ENCODE results near the gene ARHGAP5. TPM values are rescaled to one million over a fixed set of nuclear protein-coding genes. Genes with fewer than 3 reads are reported as not detected.

The ARHGAP5 gene
- total RNA-seq, 2 donors from 2014 or later = 65.1 to 77.7 TPM

GRCh38 chr14:32189811-32190210 lies 112.7 kb downstream of the ARHGAP5 start:
- ATAC-seq = no peak
- H3K27ac Mint-ChIP-seq = no peak overlapping the region
- H3K27me3 Mint-ChIP-seq = peaks cover 8% of the 10 kb centered on the region
- DNase-seq = no peak
- H3K9me3 ChIP-seq (ENCODE audit: control insufficient read depth, low read length, poor library complexity, severe bottlenecking) = peaks cover 4% of the 10 kb centered on the region
- H3K4me3 Mint-ChIP-seq = no peak overlapping the region
- peaks cover 2% of the 10 kb centered on the region for H3K4me1 Mint-ChIP-seq
- H3K36me3 Mint-ChIP-seq (ENCODE audit: low read depth) = no peaks in the 10 kb centered on the region

DNA sequence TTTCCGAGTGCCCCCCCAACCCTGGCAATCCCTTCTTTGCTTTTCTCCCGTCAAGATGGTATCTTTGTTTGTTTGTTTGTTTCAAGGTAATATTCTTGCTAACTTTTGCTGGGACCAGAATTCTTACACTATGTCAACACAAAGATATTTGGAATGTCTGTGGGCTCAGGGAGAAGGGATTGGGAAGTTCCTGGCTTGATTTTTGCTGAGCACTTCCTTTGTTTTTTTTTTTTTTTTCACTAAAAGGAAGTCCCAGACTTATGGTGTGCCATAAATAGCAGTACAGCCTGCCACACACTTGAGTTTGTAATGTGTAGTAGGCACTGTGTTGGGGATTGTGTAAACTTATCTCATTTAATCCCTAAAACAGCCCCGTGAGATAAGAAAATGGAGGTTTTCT lies 113.6 kb downstream of the ARHGAP5 start:
- DNase-seq (no peak), ATAC-seq (no peak)
- Mint-ChIP-seq H3K4me3 (no peak overlapping the region), H3K4me1 (peaks cover 2% of the 10 kb centered on the region), H3K36me3 (ENCODE audit: low read depth) (no peaks in the 10 kb centered on the region), H3K27ac (no peak overlapping the region), H3K27me3 (peaks cover 8% of the 10 kb centered on the region)
- H3K9me3 ChIP-seq (ENCODE audit: control insufficient read depth, low read length, poor library complexity, severe bottlenecking) = no peaks in the 10 kb centered on the region

GRCh38 chr14:32192712-32193373 lies 115.7 kb downstream of the ARHGAP5 start:
- DNase-seq = no peak
- no peaks in the 10 kb centered on the region for H3K36me3 Mint-ChIP-seq (ENCODE audit: low read depth)
- H3K27ac Mint-ChIP-seq = no peak overlapping the region
- no peak for ATAC-seq
- no peaks in the 10 kb centered on the region for H3K4me1 Mint-ChIP-seq
- H3K9me3 ChIP-seq (ENCODE audit: control insufficient read depth, low read length, poor library complexity, severe bottlenecking) = no peaks in the 10 kb centered on the region
- H3K27me3 Mint-ChIP-seq = peaks cover 8% of the 10 kb centered on the region
- no peak overlapping the region for H3K4me3 Mint-ChIP-seq

DNA sequence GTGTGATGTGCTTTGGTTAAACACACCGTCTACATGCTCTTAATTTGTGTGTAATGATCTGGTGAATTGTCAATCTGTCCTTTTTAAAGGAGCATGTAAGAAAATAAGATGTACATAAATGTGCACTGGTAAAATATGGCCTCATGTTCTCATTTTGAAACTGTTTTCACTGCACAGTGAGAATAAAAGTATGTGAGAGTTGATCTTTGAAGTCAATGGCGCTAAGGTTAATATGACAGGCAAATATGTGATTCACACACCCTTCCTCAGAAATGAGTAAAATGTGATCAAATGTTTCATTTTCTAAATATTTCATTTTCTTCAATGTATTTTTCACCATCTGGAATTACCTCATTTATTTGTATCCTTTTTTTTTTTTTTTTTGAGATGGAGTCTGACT lies 116.4 kb downstream of the ARHGAP5 start:
- ATAC-seq = no peak
- no peaks in the 10 kb centered on the region for H3K9me3 ChIP-seq (ENCODE audit: control insufficient read depth, low read length, poor library complexity, severe bottlenecking)
- Mint-ChIP-seq H3K4me1 (no peaks in the 10 kb centered on the region), H3K27ac (no peak overlapping the region), H3K4me3 (no peak overlapping the region), H3K36me3 (ENCODE audit: low read depth) (no peaks in the 10 kb centered on the region), H3K27me3 (peaks cover 8% of the 10 kb centered on the region)
- DNase-seq = no peak

DNA sequence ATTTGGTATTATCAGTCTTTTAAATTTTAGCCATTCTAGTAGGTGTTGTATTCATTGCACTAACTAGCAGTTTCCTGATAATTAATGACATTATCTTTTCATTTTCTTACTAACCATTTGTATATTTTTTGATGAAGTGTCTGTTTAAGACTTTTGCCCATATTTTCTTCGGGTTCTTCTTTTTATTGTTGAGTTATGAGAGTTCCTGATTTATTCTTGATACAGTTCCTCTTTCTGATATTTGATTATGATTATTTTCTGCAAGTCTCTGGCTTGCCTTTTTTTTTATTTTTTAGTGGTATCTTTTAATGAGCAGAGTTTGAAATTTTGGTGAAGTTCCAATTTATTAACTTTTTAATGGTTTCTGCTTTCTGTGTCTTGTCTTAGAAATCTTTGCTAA lies 118.5 kb downstream of the ARHGAP5 start:
- DNase-seq (no peak), ATAC-seq (no peak)
- Mint-ChIP-seq H3K27ac (no peak overlapping the region), H3K27me3 (peaks cover 8% of the 10 kb centered on the region), H3K4me3 (no peak overlapping the region), H3K36me3 (ENCODE audit: low read depth) (no peaks in the 10 kb centered on the region), H3K4me1 (no peaks in the 10 kb centered on the region)
- H3K9me3 ChIP-seq (ENCODE audit: control insufficient read depth, low read length, poor library complexity, severe bottlenecking) = no peaks in the 10 kb centered on the region

DNA sequence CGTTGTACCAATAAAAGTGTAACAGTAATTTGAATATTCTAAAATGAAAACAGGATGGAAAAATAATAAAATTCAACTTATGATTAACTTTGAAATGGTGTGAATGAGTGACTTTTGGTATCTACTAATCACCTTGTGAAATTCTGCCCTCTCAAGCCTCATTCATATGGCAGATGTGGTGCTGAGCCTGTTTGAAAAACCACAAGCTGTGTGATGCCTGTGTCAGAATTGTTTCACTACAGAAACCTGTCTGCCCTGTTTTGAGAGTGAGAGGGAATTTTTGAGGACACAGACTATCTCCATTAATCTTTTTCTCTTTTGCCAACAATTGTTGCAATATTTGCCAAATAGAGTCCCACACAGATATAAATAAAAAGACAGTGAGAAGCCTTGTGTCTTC lies 120.8 kb downstream of the ARHGAP5 start:
- DNase-seq (no peak), ATAC-seq (no peak)
- H3K9me3 ChIP-seq (ENCODE audit: control insufficient read depth, low read length, poor library complexity, severe bottlenecking) = no peaks in the 10 kb centered on the region
- Mint-ChIP-seq H3K4me1 (peaks cover 11% of the 10 kb centered on the region), H3K27me3 (peaks cover under 1% of the 10 kb centered on the region), H3K36me3 (ENCODE audit: low read depth) (no peaks in the 10 kb centered on the region), H3K4me3 (no peak overlapping the region), H3K27ac (no peak overlapping the region)

DNA sequence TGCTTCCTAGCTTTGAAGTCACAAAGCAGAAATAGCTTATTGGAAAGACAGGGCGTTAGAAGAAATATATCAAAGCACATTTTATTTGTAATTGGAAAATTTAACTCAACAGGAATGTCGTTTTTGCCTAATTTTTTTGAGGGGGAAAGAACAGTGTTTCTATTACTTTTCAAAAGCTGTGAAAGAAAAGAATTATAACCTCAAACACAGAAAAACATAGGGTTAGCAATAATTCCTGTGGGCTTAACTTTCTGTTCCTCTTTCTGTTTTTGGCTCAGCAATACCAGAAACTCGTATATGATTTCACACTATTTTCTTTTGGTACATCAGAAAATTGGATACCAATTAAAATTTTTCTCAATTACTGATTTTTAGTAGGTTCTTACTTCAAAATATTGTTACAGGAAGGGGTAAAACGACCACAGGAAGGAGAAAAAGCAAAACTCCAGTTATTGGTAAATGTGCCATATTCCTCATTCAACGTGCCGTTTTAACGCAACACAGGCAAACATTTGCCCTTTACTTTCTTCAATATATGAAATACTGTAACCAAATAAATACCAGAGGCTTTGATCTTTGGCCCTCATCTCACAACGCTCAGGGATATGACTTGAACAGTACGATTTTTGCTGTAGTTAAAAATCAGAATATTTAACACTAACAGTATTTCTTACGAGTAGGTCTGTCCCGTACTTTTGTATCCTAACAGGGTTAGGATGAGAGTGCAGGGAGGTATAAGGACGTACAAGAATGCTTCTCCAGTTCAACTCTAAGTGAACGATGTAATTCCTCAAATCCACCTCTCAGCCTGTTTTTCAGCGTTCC lies 123.5 kb downstream of the ARHGAP5 start:
- ATAC-seq (no peak), DNase-seq (no peak)
- H3K27me3 Mint-ChIP-seq = peaks cover 5% of the 10 kb centered on the region
- H3K4me1 Mint-ChIP-seq = peaks cover 24% of the 10 kb centered on the region
- H3K9me3 ChIP-seq (ENCODE audit: control insufficient read depth, low read length, poor library complexity, severe bottlenecking) = no peaks in the 10 kb centered on the region
- peak overlapping the region; percentile 93 for H3K4me3 Mint-ChIP-seq
- H3K27ac Mint-ChIP-seq = peak overlapping the region; percentile 99
- peaks cover 2% of the 10 kb centered on the region for H3K36me3 Mint-ChIP-seq (ENCODE audit: low read depth)

- Mint-ChIP-seq H3K4me3 (peak overlapping the region; percentile 93), H3K27me3 (peaks cover 5% of the 10 kb centered on the region), H3K27ac (peak overlapping the region; percentile 99), H3K36me3 (ENCODE audit: low read depth) (peaks cover 2% of the 10 kb centered on the region), H3K4me1 (peaks cover 27% of the 10 kb centered on the region)
- DNase-seq = peak; percentile 44 to 63 (median 62)
- H3K9me3 ChIP-seq (ENCODE audit: control insufficient read depth, low read length, poor library complexity, severe bottlenecking) = no peaks in the 10 kb centered on the region
- ATAC-seq = peak; percentile 48
Measured at GRCh38 chr14:32201193-32201815, 124.2 kb downstream of the ARHGAP5 start.

GRCh38 chr14:32201816-32202490 lies 124.8 kb downstream of the ARHGAP5 start, which contains the start of gene RNU6-7:
Gene RNU6-7, plus strand, starts transcription at chr14:32202045.
- Mint-ChIP-seq H3K27me3 (peaks cover 5% of the 10 kb centered on the region), H3K27ac (peak within 1 kb of the TSS; percentile 99), H3K4me1 (peaks cover 31% of the 10 kb centered on the region), H3K4me3 (peak within 1 kb of the TSS; percentile 93), H3K36me3 (ENCODE audit: low read depth) (peaks cover 4% of the 10 kb centered on the region)
- DNase-seq = no peak
- H3K9me3 ChIP-seq (ENCODE audit: control insufficient read depth, low read length, poor library complexity, severe bottlenecking) = no peaks in the 10 kb centered on the region
- peak; percentile 16 for ATAC-seq

- Mint-ChIP-seq H3K36me3 (ENCODE audit: low read depth) (peaks cover 4% of the 10 kb centered on the region), H3K4me1 (peaks cover 31% of the 10 kb centered on the region), H3K27me3 (peaks cover 5% of the 10 kb centered on the region), H3K27ac (peak overlapping the region; percentile 99), H3K4me3 (peak overlapping the region; percentile 93)
- ATAC-seq (no peak), DNase-seq (no peak)
- H3K9me3 ChIP-seq (ENCODE audit: control insufficient read depth, low read length, poor library complexity, severe bottlenecking) = no peaks in the 10 kb centered on the region
Measured at GRCh38 chr14:32202491-32202997, 125.4 kb downstream of the ARHGAP5 start.

DNA sequence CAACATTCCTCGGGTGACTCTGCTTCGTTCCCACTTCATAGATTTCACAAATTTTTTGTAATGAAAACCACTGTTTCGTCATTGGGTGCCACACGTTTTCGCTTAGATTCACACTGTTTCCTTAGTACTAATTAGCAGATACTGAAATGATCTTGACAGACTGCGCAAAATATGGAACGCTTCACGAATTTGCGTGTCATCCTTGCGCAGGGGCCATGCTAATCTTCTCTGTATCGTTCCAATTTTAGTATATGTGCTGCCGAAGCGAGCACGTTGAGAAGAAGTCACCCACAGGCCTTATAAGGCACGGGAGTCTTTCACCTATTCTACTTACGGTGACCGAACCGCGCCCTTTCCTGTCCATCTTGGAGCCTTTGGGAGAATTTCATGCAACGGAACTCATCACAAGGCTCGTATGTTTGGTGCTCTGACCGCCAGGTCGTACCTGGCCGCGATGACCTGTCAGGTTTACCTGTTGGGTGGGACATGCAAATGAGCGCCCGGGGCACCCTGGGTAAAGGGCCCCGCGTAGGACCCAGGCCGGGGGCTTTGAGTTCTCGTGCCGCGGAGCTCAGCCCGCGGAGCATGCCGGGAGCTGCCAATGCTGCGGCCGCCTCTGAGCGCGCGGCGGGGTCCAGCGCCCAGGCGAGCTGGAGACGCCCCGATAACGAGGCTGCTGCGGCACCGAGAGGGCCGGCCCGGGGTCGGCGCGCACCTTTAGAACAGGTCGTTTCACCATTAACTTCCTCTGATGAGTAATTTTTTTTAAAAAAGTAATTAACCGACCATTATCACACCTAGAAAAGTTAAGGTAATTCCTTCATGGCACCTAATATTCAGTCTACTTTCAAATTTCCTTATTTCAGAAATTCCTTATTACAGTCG lies 126.1 kb downstream of the ARHGAP5 start, which contains the start of gene RNU6-8:
Gene RNU6-8, minus strand, starts transcription at position 272 of the 885 bp plus-strand sequence.
- H3K4me1 Mint-ChIP-seq = peaks cover 31% of the 10 kb centered on the region
- DNase-seq (peak; percentile 75 to 81 (median 78)), ATAC-seq (peak; percentile 87)
- H3K27ac Mint-ChIP-seq = peak within 1 kb of the TSS; percentile 99
- H3K36me3 Mint-ChIP-seq (ENCODE audit: low read depth) = peaks cover 4% of the 10 kb centered on the region
- peak within 1 kb of the TSS; percentile 93 for H3K4me3 Mint-ChIP-seq
- peaks cover 5% of the 10 kb centered on the region for H3K27me3 Mint-ChIP-seq
- H3K9me3 ChIP-seq (ENCODE audit: control insufficient read depth, low read length, poor library complexity, severe bottlenecking) = no peaks in the 10 kb centered on the region

- ATAC-seq = peak; percentile 11
- H3K9me3 ChIP-seq (ENCODE audit: control insufficient read depth, low read length, poor library complexity, severe bottlenecking) = no peaks in the 10 kb centered on the region
- Mint-ChIP-seq H3K27ac (peak overlapping the region; percentile 99), H3K36me3 (ENCODE audit: low read depth) (peaks cover 4% of the 10 kb centered on the region), H3K4me3 (peak overlapping the region; percentile 93), H3K27me3 (peaks cover 5% of the 10 kb centered on the region), H3K4me1 (peaks cover 31% of the 10 kb centered on the region)
- no peak for DNase-seq
Measured at GRCh38 chr14:32203928-32204357, 126.8 kb downstream of the ARHGAP5 start.

All from T-helper 17 cell (primary cell).